Choroid plexus epithelial cell (primary cell): ENCODE data around the gene PTPRG.

Experiments
- DNase-seq: peaks from one replicate; pipeline ENCODE4 v3.0.0-alpha.2; 2010; ENCODE audit warnings: low read depth
- H3K4me3 ChIP-seq: 2 replicates; pipeline ENCODE4 v1.5.1; 2011; ENCODE audit warnings: low read depth, mild to moderate bottlenecking, control low read depth, low read length, moderate library complexity
- TF ChIP-seq, protein P1 (sequence below): conservative IDR thresholded peaks from 2 replicates; pipeline ENCODE4 v1.5.1; 2011; ENCODE audit warnings: low read depth, mild to moderate bottlenecking, control low read depth, inconsistent platforms, low read length, moderate library complexity

Gene PTPRG

DNA sequence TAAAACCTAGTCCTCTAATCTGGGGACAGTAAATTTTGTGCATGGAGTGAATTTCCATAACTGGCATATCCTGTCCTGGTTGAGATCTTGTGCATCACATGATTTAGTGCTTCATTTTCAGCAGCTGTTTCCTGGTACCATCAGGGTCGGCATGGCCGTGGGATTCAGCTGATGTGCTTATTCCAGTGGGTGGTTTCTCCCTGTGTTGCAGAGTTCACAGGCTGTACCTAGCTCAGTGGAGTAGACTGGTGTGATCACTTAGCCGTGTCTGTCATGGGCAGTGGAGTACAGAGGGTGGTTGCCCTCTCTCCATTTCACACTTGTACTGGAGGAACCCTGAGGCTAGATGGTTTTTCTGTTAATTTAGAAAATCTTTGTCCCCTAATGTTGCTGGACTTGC, 228.5 kb downstream of the PTPRG start:
- no peak overlapping the region for H3K4me3 ChIP-seq
- TF ChIP-seq, protein P1, sequence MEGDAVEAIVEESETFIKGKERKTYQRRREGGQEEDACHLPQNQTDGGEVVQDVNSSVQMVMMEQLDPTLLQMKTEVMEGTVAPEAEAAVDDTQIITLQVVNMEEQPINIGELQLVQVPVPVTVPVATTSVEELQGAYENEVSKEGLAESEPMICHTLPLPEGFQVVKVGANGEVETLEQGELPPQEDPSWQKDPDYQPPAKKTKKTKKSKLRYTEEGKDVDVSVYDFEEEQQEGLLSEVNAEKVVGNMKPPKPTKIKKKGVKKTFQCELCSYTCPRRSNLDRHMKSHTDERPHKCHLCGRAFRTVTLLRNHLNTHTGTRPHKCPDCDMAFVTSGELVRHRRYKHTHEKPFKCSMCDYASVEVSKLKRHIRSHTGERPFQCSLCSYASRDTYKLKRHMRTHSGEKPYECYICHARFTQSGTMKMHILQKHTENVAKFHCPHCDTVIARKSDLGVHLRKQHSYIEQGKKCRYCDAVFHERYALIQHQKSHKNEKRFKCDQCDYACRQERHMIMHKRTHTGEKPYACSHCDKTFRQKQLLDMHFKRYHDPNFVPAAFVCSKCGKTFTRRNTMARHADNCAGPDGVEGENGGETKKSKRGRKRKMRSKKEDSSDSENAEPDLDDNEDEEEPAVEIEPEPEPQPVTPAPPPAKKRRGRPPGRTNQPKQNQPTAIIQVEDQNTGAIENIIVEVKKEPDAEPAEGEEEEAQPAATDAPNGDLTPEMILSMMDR = no peak
- DNase-seq = no peak

DNA sequence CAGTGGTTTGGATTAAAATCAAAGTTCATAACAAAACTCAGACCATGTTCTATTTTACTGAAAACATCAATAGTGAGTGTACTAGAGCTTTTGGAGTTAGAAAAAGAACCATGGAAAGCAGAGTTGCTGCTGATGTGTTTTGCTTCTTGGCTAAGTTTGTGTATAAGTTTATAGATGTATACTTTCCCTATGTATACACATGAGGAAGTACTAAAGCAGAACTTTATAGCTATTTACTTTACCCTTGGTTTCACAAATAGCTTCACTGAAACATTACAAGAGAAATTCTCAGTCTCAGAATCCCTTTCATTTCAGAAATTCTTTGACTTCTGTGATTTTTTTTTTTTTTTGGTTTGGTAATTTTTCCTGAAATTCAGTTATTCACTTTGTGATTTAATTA, 229.0 kb downstream of the PTPRG start:
- H3K4me3 ChIP-seq = no peak overlapping the region
- TF ChIP-seq, protein P1 = no peak
- DNase-seq = no peak

DNA sequence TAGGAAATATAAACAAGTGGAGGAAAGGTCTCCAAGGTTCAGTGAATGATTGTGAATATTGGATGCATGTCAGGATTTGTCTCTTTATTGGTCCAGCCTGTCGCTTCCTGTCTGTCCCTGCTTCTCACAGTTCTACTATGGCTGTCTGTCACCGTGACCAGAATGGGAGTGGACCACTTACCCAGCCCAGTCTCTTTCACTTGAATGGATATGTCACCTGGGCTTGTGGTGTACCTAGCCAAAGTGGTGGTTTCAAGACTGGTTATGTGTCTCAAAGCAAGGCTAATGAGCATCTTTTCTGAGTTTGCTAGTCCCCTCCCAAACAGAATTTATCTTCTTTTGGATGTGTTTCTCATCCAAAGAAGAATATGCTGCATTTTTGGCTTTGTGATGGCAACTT, 231.7 kb downstream of the PTPRG start:
- DNase-seq = no peak
- TF ChIP-seq, protein P1 = no peak
- no peak overlapping the region for H3K4me3 ChIP-seq

DNA sequence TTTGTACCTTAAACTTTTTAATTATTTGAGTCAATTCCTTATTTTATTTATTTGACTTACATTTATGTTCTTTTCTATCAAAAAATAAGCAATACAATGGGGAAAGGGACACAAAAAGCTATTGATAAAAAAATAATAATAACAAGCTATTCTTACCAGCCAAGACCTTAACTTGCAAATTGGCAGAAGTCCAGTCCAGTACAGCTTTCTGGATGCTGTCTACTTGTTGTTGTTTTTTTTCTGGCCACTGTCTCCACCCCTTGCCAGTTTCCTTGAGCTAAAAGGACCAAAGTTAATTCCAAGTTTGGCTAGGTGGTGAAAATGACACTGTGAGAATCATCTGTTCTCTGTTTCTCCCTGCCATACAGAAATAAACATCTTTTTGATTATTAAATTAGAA, 232.2 kb downstream of the PTPRG start:
- TF ChIP-seq, protein P1 = no peak
- H3K4me3 ChIP-seq = no peak overlapping the region
- no peak for DNase-seq

DNA sequence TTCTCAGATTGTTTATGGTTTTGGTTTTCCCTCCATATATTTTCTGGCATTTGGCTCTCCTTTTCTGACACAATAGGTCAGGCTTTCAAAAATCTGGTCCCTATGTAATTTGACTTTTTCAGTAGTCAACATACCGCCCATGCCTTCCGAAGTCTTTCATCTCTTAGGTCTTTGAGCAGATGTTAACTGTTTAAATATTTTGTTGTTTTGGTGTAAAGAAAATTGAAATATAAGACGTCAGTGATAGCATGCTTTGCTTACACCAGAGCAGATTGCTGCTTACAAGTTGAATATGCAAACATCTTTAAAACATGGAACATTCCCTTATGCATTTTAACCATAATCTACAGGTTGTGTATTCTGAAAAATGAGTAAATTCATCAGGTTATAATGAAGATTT, 233.0 kb downstream of the PTPRG start:
- no peak overlapping the region for H3K4me3 ChIP-seq
- TF ChIP-seq, protein P1 = no peak
- DNase-seq = no peak

DNA sequence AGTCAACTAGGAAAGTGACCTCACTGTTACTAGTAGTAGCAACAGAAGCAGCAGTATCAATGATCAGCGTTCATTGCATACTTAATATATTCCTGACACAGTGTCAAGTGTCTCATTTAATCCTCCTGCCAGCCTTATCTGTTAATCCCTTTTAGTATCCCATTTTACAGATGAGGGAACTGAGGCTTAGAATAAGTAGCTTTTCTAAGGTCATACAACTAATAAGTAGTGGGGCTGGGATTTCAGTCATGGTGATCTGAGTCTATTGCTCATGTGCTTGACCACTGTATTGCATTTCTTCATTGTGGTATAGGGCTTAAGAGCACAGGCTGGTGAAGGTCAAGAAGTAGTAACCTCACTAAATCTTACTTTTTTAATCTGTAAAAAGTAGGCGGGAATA, 233.6 kb downstream of the PTPRG start:
- TF ChIP-seq, protein P1 = no peak
- DNase-seq = no peak
- no peak overlapping the region for H3K4me3 ChIP-seq

DNA sequence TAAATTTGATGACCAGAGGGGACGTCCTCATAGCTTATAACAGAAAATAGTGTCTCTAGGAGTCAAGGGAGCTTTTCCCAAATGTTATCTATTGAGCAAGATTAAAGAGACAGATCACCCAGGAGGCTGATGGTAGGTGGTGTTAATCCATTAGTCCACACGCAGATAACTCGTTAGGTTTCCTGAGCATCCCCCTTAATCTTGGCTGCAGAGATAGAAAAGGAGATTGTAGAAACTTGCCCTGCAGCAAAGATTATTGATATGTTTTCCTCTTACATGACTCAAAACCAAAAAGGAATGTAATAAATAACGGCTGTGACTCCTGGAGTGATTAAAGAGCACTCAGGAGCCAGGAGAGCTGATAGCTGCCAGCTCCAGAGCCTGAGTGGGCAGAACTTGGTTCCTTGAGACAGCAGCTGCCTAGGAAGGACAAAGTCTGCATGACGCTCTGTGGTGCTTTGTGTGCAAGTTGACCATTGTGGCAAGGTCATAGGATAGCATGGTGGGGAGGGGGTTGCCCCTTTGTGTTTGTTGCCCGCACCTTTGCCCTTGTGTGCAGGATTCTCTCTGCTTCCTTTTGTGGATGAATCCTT, 234.8 kb downstream of the PTPRG start:
- DNase-seq = no peak
- H3K4me3 ChIP-seq = no peak overlapping the region
- TF ChIP-seq, protein P1 = no peak
